Measurements from ENCODE around the gene ATF6B.
"Not testable (repeated sequence)": the region's sequence is repeated elsewhere in the genome, so short reads cannot be mapped to it uniquely, and the experiment has no call there.

The ATF6B gene

DNA sequence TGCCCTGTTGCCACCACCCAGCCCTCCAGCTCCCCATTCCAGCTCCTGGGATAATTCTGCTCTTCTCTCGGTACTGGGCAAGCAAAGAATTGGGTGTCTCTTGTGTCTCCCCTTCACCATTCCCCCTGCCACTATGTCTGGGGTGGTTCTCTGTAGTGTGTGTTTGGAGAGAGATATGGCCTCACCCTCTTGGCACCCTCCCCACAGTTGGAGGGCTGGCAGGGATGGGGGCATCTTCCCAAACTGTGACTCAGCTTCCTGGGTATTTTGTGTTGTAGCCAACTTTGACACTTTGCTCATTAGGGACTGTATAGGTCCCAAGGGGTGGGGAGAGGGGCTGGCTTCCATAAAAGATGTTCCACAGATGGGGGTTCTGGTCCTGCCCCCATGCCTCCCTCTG lies 20.6 kb downstream of the ATF6B start:
- DNase-seq (ENCODE audit: low spot score) = no peak

DNA sequence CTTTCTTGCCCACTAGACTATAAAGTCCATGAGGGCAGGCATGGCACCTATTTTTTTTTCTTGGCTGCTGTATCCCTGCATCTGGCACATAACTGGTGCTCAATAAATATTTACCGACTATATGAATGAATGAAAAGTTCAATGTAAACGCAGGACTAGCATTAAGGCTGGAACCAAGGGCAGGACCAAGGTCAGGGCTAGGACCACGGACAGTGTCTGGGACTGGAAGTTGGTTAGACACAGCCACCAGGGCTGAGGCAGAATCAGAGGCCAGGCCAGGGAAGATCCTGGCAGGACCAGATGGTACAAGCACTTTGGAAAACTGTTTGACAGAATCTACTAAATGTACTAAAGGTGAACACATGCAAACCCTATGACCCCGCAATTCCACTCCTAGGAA lies 22.6 kb downstream of the ATF6B start:
- DNase-seq (ENCODE audit: low spot score) = no peak

DNA sequence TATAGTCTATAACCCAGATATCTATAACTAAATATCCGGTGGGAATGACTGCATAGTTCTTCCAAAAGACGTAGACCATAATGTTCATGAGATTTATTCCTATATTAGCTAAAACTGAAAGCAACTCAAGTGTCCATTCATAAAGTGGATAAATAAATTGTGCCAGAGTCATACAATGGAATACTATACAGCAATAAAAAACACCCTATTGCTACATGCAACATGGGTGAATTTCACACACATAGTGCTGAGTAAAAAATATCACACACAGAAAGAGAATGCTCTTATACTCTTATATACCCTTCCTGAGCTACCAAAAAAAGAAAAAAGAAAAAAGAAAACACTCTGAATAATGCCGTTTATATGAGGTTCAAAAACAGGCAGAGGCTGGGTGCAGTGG lies 25.8 kb downstream of the ATF6B start:
- DNase-seq (ENCODE audit: low spot score) = no peak

DNA sequence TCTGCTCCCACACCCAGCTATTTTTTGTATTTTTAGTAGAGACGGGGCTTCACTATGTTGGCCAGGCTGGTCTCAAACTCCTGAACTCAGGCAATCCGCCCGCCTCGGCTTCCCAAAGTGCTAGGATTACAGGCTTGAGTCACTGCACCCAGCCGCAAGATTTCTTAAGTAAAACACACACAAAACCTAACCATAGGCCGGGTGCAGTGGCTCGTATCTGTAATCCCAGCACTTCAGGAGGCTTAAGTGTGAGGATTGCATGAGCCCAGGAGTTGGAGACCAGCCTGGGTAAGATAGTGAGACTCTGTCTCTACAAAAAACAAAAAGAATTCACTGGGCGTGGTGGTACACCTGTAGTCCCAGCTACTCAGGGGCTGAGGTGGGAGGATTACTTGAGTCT lies 27.8 kb downstream of the ATF6B start:
- not testable (repeated sequence) for DNase-seq (ENCODE audit: low spot score)

DNA sequence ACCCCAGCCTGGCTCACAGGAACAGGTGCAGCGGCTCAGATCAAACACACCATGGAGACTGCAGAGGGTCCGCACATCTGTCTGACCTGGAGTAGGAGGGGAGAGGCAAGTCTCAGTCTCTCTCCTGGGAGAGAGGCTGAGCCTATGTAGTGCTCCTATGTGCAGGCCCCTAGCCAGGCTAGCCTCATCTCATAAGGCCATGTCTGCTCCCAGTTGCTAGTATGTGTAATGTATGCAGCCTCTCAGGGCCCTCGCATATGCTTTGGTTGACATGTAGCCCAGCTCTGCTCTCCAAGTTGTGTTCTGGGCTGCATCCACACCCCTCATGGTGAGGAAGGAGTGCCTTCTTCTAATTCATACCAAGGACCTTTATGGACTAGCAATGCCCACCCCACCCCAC lies 30.7 kb downstream of the ATF6B start:
- no peak for DNase-seq (ENCODE audit: low spot score)

DNA sequence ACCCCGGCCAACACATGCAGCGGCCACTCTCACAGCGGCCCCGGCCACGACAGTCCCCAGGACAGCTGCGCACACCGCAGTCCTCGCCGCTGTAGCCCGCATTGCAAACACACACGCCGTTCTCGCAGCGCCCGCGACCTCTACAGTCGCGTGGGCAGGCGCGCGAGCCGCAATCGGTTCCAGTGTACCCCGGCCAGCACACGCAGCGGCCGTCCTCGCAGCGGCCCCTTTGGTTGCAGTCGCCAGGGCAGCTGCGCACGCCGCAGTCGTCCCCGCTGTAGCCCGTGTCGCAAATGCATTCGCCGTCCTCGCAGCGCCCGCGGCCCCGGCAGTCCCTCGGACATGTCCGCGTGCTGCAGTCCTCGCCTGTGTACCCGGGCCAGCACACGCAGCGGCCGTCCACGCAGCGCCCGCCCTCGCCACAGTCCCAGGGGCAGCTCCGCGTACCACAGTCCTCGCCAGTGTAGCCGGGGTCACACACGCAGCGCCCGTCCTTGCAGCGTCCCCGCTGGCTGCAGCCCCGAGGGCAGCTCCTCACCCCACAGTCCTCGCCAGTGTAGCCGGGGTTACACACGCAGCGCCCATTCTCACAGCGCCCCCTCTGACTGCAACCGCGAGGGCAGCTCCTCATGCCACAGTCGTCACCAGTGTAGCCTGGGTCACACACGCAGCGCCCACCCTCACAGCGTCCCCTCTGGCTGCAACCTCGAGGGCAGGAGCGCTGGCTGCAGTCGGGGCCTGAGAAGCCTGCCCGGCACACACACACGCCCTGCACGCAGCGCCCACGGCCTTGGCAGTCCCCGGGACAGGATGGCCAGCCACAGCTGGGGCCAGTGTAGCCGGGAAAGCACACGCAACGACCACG lies 31.4 kb downstream of the ATF6B start:
- DNase-seq (ENCODE audit: low spot score) = no peak

DNA sequence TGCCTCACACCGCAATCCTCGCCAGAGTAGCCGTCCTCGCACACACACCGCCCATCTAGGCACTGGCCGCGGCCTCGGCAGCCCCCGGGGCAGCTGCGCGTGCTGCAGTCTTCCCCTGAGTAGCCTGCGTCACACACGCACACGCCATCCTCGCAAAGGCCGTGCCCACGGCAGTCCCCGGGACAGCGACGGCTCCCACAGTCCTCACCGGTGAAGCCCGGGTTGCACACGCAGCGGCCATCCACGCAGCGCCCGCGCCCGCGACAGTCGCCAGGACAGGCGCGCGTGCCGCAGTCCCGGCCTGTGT lies 32.0 kb downstream of the ATF6B start:
- no peak for DNase-seq (ENCODE audit: low spot score)

DNA sequence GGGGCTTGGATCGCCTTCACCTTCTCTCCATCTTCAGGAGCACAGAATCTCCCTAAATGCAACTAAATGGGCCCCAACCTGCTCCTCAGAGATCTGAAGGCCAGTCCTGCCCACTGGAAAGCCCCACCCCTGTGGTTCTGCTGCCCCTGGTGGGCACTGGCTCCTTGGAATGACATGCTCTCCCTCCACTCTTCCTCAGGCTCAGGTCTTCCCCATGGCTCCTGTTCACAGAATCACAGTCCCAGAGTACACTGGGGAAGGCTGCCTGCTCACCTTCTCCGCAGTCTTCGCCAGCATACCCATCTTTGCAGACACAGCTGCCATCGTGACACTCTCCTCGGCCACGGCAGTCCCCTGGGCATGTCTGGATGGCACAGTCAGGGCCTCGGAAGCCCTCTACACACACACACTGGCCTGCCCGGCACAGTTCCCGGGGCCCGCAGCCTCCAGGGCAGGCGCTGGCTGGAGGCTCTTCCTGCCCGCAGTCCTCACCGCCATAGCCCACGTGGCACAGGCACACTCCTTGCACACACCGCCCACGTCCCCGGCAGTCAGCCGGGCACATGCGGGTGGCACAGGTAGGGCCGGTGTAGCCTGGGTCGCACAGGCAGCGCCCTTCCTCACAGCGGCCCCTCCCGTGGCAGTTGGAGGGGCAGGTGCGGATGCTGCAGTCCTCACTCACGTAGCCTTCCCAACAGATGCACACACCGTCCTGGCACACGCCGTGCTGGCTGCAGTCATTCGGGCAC lies 32.5 kb downstream of the ATF6B start:
- peak; percentile 62 for DNase-seq (ENCODE audit: low spot score)

DNA sequence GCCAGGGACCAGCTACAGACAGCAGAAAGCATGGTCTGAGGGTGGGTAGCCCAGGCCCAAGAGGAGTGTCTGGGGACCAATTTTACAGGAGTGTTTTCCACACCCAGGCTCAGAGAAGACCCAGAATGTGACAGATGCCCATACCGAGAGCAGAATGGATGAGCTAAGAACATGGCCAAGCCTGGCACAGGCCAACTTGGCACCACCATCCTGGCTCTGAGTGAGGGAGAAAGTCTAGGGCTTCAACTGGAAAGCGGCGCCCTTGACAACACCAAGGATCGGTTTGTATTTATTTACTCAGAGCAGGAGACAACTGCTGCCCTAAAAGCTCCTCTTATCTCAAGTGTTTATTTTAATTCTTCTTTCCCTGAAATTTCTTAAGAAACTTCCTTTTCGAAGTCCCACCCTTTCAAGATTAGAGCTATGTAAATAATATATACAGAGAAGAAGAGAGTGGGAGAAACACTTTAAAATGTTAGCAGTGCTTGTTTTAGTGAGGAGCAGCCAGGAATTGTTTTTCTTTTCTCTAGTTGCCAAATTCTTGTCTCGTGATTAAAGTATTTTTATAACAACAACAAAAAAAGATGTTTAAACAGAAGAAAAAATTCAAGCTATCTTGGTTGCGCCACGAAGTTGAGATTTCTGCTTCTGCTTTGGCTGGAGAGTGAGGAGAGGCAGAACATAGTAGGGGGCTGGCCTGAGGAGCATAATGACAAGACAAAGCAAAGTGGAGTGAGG lies 35.1 kb downstream of the ATF6B start:
- DNase-seq (ENCODE audit: low spot score) = peak; percentile 96

DNA sequence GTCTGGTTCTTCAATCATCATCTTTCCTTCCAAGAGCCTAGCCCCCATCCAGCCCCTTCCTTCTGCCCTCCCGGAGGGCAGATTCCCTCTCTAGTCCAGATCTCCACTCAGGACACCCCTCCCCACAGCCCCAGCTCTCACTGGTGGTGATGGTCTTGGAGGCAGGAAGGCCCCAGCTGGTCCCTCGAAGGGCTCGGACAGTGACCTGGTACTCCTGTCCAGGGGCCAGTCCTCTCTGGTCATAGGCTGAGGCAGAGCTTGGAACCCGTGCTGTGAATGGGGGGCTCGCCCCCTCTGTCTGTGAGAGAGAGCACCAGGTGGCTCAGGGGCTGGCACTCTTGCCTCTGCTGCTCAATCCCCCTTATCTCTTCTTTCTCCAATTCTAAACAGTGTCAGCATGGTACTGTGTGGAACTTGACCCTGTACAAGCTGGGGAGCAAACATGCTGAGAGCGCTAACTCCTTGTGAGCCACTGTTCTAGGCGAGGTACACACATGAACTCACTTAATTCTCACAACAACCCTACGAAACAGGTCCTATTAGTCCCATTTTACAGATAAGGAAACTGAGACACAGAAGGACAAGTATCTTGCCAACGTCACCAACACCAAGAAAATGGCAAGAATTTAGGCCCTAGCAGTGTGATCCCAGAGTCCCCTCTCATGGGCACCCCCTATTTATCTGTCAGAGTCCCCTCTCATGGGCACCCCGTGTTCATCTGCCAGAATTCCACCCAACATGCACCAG lies 38.8 kb downstream of the ATF6B start:
- no peak for DNase-seq (ENCODE audit: low spot score)

DNA sequence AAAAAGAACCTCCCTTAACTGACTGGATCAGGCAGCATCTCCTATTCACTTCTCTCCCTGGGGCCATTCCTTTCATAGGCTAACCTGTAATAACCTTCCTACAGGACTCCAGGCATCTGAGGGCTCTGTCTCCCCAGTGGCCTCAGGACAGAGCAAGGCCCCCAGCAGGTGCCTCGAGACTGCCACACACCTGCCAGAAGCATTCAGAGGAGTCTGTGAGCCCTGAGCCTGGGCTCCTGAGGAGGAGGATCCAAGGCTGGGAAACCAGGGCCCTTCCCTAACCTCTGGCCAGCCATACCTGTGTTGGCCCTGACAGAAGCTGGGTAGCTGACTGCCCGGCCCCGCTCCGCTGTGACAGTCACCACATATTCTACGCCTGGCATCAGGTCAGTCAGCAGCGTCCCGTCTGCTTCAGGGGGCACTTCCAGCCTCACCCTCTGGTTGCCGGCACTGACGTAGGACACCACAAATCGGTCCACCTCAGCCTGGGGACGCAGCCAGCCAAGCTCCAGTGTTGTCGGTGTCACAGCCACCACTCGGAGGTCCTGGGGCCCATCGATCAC lies 39.5 kb downstream of the ATF6B start:
- no peak for DNase-seq (ENCODE audit: low spot score)

DNA sequence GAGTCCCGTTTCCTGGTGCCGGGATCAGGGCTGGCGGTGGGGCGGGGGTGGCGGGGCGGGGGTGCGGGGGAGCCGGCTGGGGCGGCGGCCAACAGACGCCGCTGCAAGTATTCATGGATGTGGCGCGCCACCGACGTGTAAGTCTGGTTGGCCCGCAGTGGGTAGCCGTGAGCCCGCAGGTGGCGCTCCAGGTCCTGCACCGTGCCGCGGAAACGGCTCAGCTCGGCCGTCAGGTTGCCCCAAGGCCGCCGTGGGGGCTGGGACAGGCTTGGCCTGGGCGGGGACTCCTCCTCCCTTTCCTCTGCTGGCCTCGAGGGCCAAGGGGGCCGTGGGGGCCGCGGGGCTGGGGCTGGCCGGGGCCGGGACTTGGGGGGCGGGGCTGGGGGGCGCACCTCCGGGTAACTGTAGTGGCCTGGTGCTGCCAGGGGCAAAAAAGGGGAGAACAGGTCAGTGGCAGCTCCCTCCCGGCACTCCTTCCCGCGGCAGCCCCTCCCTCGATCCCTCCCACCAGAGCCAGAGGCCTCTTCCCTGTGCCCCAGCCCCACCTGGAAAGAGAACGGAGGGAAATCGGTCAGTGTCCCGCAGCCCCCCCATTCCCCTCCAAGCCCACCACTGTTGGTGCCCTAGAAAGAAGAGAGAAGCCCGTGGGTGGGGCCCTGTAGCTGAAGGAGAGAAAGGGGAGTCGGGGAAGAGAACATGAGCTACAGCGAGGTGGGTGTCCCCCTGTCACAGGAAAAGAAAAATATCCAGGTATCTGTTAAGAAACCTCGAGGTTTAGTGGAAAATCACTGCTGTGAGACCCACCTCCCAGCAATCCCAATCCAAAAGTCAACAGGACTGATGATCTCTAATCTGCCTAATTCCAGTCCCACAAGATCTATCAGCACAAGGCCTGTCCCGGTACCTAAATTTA lies 40.2 kb downstream of the ATF6B start:
- peak; percentile 71 for DNase-seq (ENCODE audit: low spot score)

DNA sequence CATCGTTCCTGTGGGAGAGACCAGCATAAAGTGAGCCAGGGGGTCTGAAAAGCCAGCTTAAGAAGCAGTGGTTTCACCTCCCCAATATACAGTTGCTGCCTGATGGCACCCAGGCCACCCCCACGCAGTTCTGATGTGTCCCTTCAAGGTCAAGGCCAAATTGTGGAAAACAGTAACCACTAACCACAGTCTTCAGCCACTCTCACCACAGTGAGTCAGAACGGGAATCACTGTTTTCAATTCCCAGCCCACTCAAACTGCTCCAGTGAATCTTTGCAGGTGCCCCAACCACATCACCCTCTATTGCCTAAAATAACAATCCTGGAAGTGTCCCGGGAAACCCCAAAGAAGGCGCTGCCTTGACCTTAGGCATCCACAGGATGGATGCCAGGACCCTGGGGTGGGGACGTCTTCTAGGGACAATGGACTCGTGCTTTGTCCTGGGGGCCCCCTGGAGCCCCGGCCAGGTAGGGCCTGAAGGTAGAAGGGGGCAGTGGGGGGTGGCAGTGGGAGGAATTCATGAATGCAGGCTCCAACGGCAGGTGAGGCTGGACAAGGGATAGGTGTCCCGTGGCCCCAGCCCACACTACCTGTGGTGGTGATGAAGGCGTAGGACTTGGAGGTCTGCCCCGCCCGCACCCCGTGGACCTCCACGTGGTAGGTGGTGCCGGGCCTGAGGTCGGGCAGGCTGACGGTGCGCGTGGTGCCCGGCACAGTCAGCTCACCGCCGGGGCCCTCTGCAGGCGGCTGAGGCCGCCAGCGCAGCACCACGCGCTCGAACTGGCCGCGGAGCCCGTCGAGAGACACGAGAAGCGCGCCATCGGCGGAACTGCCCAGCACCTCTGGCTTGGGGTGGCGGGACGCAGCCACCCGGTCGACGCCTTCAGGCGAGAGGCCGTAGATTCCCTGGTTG lies 41.1 kb downstream of the ATF6B start:
- no peak for DNase-seq (ENCODE audit: low spot score)

DNA sequence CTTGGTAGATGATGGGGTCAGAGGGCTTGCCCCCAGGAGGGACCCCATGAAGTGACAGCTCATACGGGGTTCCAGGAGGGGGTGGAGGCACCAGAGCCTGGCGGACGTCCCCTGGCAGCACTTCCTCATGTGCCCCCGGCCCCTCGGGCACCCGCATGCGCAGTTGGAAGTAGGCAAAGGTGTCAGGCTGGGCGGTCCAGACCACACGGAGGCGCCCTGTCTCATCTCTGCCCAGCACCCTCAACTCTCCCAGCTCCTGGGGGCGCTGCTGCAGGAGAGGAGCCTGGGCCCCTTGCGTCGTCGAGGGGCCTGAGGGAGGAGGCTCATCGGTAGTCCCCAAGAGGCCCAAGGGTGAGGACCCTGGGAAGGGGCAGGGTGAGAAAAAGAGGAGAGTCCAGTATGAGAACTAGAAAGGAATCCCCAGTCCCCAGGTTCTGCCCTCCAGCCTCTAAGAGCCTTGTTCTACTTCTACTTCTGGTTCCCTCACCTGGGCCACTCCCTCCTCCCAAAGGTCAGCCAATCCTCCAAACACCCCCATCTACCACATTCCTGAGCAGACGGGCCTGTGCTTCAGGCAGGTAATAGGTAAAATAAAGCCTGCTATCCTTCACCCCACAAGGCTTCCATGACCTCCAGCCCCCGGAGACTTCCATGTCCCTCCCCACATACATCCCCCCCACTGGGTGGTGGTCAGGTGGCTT lies 42.1 kb downstream of the ATF6B start:
- DNase-seq (ENCODE audit: low spot score) = no peak

DNA sequence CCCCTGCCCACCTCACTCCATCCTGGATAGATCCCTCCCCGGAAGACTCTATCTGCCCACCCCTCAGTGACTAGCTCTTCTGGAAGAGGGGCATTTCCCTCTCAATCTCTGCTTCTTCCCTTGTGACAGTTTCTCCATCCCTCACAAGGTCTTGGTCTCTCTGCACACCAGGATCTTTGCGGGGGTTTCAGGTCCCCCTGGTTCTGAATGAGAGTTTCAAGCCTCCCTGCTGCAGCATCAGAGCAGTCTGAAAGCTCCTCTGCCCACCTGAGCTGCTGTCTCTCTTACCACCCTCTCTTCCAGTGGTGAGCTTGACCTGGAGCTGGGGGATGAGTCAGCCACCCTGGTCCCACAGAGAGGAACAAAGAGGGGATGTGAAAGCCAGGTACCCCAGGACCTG lies 43.3 kb downstream of the ATF6B start:
- DNase-seq (ENCODE audit: low spot score) = no peak

DNA sequence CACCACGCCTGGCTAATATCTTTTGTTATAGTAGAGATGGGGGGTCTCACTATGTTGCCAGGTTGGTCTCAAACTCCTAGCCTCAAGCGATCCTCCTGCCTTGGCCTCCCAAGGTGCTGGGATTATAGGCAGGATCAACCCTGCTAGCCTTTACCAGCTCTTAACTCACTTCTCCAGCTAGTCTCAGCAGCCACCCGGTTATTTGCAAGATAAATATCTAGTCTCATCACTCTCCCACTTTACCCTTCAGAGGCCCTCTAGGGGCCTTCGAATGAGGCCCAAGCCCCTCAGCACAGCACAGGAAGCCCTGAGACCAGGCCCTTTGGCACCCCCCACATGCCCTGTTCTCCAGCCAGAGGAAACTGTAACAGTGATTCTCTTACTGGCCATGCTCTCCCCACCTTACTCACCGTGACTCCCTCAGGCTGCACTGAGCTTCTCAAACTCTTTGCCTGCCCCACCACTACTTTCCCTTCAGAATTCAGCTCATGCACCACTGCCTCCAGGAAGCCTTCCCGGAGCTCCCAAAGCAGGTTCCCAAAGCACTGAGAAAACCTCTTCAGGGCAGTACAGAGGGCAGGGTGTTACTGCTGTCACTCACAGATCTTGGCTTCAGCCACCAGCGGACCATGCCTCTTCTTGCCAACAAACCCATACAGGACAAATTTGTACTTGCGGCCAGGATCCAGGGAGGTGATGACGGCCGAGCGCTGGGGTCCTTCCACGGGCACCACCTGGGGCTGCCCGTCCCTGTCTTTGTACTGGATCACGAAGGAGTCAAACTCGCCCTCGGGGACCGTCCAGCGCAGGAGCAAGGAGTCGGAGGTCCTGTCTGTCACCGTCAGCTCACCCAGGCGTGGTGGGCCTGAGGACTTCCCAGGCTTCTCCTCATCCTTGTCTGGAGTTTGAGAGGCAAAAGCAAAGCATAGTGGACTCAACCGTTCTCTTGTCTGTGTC lies 44.0 kb downstream of the ATF6B start:
- no peak for DNase-seq (ENCODE audit: low spot score)

DNA sequence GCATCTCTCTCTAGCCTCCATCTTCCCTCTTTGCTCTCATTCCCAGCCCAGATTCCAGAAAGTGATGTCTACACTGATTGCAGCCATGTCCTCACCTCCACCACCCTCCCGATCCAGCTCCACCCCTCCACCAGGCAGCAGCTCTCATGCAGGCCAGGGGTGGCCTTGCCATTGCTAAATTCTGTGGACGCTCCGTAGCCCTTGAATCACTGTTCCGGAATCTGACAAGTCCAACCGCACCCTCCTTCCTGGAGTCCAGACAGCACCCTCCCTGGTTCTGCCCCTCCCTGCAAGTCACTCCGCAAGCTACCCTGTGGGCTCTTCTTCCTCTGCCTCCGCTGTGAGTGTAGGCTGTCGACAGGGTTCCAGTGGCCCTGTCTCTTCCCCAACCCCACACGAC lies 45.1 kb downstream of the ATF6B start:
- DNase-seq (ENCODE audit: low spot score) = no peak

DNA sequence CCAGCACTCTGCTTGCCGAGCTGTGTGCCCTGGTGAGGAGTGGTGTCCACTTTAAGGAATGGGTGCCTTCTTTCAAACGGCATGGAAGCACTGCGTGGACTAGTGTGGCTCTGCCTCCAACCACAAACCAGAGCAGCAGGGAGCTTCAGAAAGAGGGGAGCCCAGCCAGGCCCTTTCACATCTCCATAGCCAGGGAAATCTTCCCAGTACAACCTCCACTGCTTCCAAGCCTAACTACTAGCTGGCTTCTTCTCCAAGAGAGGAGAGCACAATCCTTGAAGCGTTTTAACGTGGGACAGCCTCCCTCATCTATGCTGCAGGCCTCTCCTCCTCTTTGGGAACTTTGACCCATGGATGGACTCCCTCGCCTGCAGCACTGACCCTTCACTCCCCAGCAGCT lies 45.6 kb downstream of the ATF6B start:
- no peak for DNase-seq (ENCODE audit: low spot score)

All from cerebellar cortex (tissue), 1 donor.